HG02571 (cell line): ENCODE measurements around the gene ASB18.

ENCODE experiments used
- ATAC-seq: cut with Tn5 transposase; IDR thresholded peaks from one replicate; pipeline ENCODE4 v1.9.1; 2021; ENCODE audit warnings: mild to moderate bottlenecking, moderate library complexity; ENCODE audit not compliant: unreplicated experiment

The ASB18 gene

DNA sequence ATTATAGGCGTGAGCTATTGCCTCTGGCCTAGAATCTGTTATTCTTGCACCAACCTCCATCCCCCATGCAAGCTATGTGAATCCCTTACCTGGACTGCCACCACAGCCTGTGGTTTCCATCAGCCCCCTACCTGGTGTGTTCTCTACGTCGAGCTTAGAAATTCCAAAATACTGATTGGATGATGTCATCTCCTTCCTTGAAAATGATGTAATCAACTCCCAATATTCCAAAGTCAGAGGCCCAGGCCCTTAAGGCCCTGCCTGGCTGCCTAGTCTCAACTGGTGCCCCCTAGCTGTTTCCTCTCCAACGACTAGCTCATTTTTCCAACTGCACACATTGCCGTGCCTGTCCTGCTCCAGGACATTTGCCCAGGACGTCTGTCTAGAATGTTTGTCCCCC is 54.7 kb downstream of the ASB18 start:
- no peak for ATAC-seq

DNA sequence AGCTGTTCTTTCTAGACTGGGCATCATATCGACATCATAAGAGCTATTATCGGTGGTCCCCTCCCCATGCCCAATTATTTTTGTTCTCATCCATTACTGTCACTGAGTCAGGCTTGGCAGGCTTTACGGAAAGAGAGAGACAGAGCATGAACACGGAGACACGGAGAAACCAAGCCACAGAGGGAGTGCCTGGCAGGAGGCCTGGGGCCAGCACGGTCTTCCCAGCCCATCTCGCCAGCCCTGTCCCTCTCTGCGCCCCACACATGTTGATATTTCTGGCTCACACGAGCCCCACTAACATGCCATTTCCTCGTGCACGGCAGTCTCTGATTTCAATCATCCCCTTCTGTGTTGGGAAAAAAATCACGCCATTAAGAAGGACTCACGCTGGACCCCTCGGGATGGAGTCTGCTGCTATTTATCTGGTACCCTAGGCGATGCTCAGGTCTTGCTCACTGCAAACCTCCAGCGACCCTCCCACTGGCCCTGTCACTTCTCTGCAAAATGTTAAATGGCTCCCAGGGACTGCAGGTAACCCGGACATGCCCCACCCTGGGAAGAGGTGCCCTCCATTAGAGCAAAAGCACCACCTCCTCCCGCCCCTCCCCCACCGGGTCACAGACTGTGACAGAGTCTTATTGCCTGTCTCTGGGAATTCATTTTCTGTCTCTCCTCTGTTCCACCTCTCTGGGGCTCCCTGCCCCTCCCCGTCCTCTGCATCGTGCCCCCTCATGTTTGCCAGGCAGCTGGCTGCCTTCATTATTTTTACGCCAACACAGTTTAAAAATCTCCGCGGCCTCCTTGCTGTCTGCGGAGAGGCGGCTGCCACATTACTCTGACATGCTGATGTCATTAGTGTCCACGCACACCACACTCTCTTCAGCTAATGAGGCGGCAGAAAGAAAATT is 55.9 kb downstream of the ASB18 start:
- no peak for ATAC-seq

DNA sequence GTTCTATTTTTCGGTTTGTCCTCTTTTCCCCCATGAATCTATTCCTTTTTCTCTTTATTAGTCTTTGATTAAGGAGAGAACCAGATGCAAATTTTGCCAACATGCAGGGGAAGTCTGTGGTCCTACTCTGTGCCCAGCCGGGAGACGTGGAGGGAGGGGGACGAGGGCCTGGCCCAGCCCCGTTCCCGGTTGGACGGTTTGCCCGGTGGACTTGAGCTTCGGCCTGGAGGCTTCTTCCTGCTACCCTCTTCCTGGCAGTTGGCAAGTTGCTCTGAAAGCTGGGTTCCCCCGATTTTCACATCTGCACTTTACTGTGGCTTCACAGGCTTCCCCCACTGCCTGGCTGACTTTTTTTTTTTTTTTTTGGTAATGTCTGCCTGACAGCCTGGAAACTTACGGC is 56.7 kb downstream of the ASB18 start:
- no peak for ATAC-seq

DNA sequence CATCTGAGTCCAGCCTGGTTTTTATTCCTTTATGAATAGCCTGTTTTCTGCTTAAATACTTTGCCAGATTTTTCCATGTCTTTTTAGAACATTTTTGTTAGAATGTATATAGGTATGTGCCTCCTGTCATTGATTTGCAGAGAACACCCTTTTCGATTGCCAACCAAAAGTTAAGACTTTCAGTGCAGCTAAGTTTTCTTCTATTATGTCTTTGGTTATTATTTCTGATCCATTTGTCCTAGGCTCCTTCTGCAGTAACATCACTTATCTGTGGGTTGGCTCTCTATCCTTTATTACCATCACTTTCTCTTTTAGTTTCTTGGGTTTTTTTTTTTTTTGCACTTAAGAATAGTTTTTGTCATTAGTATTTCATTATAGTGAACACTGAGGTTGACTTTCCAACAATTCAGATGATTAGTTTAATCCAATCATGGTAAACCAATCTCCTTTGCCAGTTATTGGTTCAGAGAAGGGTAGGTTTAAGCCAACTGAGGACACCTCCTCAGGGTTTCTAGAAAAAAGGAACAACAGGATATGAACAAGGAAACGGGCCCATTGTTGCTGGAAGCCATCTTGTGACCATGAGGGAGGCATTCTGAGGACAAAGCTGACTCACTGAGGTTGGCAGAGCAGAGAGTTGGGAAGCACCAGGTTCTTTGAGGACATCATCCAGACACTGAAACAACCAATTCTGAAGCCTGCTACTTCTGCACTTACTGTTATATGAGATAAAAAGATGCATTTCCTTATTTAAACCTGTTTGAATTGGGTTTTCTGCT is 58.1 kb downstream of the ASB18 start:
- ATAC-seq, result no peak

DNA sequence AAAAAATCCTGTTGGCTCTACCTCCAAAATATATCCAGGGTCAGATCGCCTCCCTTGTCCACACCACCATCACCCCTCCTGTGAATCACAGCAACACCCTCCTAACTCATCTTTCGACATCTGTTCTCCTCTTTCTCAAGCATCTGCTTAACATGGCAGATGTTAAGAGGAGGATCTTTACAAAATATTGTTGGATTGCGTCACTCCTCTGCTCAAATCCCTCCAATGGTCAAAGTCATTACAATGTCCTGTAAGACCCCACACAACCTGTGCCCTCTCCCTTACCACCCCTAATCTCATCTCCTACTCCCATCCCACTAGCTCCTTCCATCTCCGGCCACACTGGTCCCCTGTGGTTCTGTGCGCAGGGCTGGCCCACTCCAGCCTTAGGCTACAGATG is 59.3 kb downstream of the ASB18 start:
- no peak for ATAC-seq

DNA sequence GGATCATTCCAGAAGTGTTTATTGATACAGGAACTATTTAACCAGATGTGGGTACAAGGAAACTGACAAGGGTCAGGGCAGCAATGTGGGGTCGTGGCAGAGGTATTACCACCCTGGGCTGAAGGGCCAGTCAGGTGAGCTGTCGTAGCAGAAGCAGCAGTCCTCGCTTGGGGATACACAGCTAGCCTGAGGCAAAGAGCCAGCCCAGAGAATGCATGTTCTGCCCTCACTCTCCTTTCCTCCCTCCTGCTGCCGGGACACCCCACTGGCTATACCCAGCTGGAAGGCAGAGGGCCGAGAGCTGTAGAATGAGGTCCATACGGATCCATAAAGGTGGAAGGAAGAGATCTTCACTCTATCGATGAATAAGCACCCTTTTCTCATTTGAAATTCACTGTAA is 63.8 kb downstream of the ASB18 start:
- no peak for ATAC-seq

DNA sequence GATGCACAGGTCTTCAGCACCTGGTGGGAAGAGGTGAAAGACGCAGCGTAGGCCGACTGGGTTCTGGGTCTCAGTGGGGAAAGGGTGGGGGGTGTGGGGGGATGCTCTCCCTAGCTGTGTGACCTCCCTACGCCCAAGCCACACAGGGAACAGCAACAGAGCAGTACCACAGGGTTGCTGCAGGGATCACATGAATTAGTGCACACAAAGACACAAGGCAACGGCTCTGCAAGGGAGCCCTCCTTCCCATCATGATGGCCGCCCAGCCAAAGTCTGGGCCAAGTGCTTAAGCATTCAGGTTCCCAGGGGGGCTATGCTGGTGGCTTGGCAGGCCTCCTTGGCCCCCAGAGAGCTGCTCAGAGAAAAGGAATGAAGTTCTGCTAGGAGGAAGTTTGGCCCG is 67.8 kb downstream of the ASB18 start:
- ATAC-seq, result no peak

DNA sequence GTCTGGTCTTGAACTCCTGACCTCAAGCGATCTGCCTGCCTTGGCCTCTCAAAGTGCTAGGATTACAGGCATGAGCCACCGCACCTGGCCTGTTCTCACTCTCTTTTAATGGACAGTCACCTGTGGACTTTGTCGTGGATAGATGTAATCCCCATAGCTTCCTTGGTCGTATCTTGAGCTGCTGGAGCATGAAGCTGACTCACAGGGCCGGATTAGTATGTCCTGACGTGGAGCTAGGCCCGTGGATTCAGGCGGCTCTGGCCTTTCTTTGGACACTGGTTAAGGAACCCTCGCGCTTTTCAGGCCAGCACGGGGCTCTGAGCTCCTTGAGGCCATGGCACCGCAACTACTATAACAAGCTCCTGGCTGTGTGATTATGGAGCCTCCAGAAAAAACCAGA is 68.5 kb downstream of the ASB18 start:
- no peak for ATAC-seq

DNA sequence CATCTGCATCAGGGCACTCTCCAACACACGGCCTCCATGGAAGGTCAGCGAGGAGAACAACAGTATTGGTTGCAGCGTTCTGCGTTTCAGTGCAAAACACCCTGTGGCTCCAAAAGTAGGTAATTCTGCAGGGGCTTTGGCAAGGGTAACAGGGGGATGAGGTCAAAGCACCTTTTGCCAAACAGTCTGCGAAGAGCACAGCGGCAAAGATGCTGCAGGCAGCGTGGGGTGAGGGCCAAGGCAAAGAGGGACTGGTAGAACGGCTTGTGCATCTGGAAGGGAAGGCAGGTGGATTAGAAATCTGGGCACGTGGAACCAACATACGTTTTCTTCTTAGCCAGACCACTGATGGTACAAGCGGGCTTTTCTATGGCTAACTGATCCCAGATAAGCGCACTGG is 69.4 kb downstream of the ASB18 start:
- no peak for ATAC-seq

DNA sequence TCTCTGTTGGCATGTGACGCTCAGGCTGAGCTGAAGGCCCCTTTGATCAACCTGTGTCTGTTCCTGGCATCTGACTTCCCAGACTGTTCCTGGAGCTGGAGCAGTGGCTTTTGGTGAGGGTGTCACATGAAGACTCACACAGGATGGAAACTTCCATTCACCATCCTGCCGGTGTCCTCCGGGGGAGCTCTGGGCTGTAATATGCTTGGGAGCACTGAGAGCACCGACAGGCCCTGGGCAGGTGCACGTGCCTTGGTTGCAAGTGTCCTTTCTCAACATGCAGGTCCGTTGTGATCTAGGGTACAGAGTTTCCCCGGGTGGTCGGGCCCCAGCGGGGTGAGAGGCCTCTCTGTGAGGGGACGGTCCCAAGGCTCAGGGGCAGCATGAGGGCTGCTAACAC is 71.2 kb downstream of the ASB18 start:
- no peak for ATAC-seq

DNA sequence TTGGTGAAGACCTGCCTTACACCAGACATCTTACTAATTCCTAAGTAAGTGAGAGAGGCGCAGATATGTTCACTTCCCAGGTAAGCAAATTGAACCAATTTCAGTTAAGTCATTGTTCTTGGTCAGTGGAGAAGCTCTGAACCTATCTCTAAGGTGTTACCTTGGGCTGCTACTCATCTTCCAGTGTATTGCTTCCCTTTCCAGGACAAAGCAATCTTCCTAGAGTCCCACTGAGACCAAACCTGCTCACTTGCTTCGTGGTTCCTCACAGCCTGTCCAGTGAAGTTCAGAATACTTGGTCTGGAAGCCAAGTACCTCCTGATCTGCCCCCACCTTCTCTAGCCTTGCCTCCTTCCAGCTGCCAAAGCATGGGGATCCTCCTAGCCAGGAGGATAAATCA is 73.5 kb downstream of the ASB18 start:
- no peak for ATAC-seq

DNA sequence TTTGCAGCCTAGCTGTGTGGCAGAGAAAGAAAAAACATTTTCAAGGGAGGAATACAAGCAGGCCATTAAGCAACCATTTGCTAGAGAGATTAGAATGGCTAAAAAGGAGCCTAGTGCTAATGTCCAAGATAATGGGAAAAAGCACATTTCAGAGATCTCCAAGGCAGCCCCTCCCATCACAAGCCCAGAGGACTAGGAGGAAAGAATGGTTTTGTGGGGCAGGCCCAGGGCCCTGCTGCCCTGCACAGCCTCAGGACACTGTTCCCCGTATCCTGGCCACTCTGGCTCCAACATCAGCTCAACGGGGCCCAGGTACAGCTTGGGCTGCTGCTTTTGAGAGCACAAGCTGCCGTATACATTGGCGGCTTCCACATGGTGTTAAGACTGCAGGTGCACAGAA is 79.5 kb downstream of the ASB18 start:
- no peak for ATAC-seq

DNA sequence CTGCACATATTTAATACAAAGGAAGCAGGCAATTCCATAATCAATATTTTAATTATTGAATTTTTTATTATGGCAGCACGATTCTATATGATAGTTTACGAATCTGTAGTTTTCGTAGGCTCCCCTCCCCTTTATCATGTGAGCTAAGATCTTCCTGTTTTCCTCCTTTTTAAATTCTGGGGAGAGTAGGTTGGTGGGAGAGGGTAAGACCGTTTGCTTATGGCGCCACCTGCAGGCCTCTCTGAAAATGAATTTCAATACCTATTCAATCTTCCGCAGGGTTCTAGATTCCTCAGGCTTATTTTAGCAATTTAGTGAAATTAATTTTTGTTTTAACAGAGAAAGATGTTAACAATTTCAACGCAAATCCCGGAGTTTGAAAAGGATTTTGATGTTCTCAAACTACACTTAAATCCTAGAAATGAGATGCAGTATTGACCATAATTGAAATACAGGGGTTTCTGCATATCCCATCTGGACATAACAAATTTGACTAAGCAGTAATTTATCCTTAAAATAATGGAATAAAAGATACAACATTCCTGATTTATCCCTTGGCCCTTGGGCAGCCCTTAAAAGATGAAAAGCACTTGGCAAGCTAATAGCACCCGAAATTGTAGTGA is 83.3 kb downstream of the ASB18 start:
- ATAC-seq, result no peak

DNA sequence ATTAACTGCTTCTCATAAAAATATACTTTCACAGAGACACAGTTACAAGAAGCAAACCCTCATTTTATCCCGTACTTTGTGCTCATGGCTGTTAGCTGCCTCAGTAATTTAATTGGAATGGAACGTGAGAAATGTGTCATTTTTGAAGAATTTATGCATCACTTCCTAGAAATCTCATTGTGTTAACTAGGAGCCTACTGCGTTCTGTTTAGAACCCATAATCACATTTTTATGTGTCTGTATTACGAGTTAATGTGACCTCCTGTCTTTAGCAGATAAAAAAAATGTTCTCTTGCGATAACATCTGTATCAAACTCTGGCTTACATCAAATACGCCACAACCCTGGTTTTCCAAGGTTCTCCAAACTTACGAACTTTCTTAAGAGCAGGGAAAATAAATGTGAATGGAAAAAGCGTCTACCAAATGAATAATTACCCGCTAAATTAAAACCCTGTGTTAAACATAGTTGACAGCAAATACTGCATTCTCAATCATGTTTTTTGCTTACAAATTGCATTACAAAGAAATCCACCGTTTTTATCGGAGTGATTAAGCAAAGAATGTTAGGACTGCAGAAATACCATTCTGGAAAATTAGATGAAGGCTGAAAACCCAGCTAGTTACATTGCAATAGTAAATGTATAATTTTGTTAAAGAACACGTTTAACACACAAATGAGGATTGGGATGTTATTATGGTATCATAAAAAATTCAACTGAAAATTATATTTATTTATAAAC is 84.0 kb downstream of the ASB18 start:
- no peak for ATAC-seq

DNA sequence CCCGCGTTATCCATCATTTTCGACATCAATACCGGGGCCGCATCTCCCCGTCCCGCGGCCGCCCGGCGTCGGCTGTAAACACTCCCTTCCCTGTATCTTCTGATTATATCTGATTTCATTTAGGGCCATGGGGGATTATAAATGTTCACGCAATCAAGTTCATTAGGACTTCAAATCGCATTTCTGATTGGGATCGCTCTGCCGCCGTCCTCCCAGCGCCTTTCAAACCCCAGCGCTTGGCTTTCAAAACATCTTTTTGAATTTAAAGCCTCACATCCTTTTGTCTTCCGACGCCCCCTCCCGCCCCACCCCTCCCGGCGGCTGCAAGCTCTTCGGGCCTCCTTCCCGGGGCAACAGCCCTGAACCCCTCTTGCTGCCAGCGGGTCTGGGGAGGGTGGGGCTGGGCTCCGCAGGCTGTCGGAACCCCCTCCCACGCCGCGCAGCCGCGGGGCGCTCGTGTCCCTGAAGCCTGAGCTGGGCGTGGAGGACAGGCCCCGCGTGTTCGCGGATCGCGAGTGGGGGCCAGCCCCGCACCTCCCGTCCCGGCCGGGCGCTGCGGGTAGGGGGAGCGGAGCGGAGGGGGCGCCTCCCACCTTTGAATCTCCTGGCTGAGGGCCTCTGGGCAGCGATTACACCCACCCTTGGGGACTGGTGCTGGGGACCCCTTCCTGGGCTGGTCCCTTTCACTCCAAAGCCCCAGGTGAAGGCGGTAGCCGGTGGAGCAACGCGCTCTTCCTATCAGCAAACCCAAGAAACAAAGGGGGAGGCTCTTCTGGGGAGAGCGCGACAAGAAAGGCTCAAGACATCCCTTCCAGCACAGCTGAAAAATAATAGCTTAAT is 84.8 kb downstream of the ASB18 start:
- ATAC-seq, result no peak

DNA sequence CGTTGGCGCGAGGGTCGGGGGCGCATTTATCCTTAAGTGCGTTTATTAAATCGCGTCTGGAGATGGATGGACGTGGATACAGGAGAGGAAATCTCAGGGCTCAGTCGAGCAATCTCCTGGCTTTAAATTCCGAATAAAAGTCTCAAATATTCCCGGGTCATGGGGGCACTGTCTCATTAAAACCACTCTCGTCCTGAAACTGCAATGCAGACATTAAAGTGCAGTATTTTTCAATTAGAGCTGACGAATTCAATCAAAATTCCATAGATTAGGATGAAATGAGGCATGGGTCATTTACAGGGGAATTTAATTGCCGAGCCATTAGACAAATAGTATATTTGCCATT is 85.3 kb downstream of the ASB18 start:
- no peak for ATAC-seq

DNA sequence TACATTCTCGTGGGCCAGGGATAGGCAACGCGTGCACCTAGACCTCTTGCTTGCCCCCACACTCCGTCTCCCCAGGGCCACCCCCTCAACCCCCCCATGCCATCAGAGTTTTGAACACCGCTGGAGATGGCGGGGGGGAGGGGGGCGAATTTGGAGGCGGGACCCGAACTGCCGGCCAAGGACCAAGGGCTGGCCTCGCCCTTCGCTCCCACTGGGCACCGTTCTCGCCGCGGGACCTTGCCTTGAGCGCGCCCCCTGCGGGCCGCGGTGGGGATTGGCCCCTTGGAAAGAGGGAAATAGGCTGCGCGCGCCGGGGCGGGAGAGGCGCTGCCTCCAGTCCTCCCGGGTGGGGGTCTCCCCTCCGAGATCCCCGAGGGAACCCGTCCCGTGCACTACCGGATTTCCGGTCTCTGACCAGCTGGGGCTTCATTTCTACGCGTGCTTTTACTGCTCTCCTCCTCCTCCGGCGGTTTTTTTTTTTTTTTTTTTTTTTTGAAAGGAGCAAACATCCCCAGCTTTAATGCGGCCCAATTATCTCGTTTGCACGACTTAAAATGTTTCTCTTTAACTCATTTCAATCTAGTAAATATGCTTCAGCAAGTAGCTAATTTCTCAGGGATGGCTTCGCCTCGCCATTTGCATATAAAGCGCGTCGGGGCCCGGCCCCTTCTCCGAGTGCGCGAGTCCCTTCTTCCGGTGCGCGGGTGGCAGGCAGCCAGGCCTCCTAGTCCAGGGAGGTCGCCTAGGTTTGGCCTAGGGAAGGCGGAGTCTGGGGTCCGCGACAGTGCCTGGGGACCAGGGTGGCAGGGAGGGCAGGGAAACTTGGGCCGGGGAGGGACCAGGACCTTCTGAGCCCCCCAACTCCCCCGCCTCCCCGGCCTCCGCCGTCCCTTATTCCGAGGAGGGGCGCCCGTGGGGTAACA is 86.0 kb downstream of the ASB18 start:
- ATAC-seq, result no peak

DNA sequence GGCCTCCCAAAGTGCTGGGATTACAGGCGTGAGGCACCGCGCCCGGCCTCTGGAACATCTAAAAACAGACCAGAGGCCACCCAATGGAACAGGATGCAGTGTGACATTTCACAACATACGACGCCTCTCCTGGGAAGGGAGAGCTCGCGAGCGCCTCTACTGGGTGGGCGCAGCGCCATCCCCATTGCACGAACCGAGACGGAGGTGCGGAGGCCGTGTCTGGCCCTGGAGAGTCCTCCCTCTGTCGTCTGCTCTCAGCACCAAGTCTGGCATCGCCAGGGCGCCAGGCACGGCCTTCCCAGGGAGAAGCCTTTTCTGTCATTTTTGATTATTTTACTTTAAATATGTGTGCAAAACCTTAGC is 86.6 kb downstream of the ASB18 start:
- no peak for ATAC-seq

DNA sequence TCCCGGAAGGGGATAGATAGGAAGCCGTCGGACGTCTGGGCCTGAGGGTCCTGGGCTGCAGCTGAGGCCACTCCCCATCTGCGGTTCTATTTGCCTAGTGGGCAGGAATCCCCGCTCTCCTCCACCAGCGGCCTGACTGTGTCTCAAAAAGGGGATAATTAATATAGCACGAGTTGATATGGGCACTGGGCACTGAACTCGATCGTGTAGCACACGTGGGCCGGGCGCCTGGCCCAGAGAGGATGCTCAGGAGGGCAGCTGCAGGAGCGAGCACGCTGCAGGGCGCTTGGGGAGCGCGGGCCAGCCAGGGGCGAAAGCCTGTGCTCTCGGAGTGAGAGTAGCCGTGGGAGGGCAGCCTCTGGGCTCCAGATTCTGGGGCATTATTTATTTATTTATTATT is 87.3 kb downstream of the ASB18 start:
- no peak for ATAC-seq
